ENCODE data around the gene CCDC89. TPM values are rescaled to one million over a fixed set of nuclear protein-coding genes. Genes with fewer than 3 reads are reported as not detected.

CCDC89 gene
- total and polyA plus RNA-seq, 9 of the 15 experiments (the other 6 are each of a cell fraction or from before 2014, with no cell fraction given), result 0.07 to 0.09 TPM; not detected in 7

GRCh38 chr11:85664615-85665481 is 21.1 kb downstream of the CCDC89 start, which contains the start of gene CREBZF (continued):
- TF ChIP-seq ZNF592 (IDR thresholded peaks at IDR 0.05) (peak; percentile 43; the same call in 1 of the 2 replicates), MXI1 (IDR thresholded peaks at IDR 0.05; ENCODE audit: low read depth, low read length) (peak; percentile 71; the same call in 1 of the 2 replicates), TAF9B (IDR thresholded peaks at IDR 0.05; ENCODE audit: partially characterized antibody) (peak; percentile 74), TAF1 (IDR thresholded peaks at IDR 0.05; ENCODE audit: control insufficient read depth, extremely low read depth, insufficient read depth, low read length, severe bottlenecking) (peak; percentile 69), HNRNPL (IDR thresholded peaks at IDR 0.05; ENCODE audit: low read depth, low read length) (peak; percentile 60), THAP12 (CRISPR knock-in tag; IDR thresholded peaks at IDR 0.05) (peak; percentile 89), PPARD (CRISPR knock-in tag; IDR thresholded peaks at IDR 0.05) (no peak), ZFX (CRISPR knock-in tag; IDR thresholded peaks at IDR 0.05) (peak; percentile 100), ZNF318 (IDR thresholded peaks at IDR 0.05; ENCODE audit: borderline replicate concordance in 1 of 2, low read depth in 1 of 2) (0 out of 4 replicates have a peak, but pooled peaks of 1 of the 2 experiments have one; percentile 9)
